Chondrocyte (in vitro differentiated cells): ENCODE data around the gene TFPI. TPM values are rescaled to one million over a fixed set of nuclear protein-coding genes. Genes with fewer than 3 reads are reported as not detected.

Experiments
- DNase-seq: peaks from one replicate; pipeline ENCODE4 v3.0.0; 2021; ENCODE audit warnings: mixed read lengths, low spot score
- H3K27ac Mint-ChIP-seq: one replicate; pipeline ENCODE4 v1.8.0; 2021; ENCODE audit warnings: mild to moderate bottlenecking, moderate library complexity, mixed read lengths; ENCODE audit not compliant: unreplicated experiment
- H3K27me3 Mint-ChIP-seq: 2 replicates; pipeline ENCODE4 v1.8.0; 2021; ENCODE audit warnings: low read depth, mixed read lengths
- H3K36me3 Mint-ChIP-seq: 2 replicates; pipeline ENCODE4 v1.8.0; 2021; ENCODE audit warnings: low read depth, mixed read lengths
- H3K4me1 Mint-ChIP-seq: 2 replicates; pipeline ENCODE4 v1.8.0; 2021; ENCODE audit warnings: low read depth, mild to moderate bottlenecking, mixed read lengths
- H3K4me3 Mint-ChIP-seq: one replicate; pipeline ENCODE4 v1.8.0; 2021; ENCODE audit warnings: mild to moderate bottlenecking, moderate library complexity, mixed read lengths; ENCODE audit not compliant: unreplicated experiment
- H3K9me3 Mint-ChIP-seq: 2 replicates; pipeline ENCODE4 v1.8.0; 2021; ENCODE audit warnings: low read depth, mixed read lengths
- CTCF ChIP-seq: fragments of 200-600 bp; sonication (generic); IDR thresholded peaks from 2 replicates; pipeline ENCODE4 v1.5.0; 2021; ENCODE audit warnings: antibody characterized with exemption, mild to moderate bottlenecking, moderate library complexity
- total RNA-seq: library from RNA; stranded (reverse); gene quantifications from 3 replicates; pipeline ENCODE4 v1.2.1, GENCODE V29; 2021

Gene TFPI
- total RNA-seq, 1 donor from 2014 or later = 161 TPM

- Mint-ChIP-seq H3K9me3 (no peaks in the 10 kb centered on the region), H3K4me3 (no peak overlapping the region), H3K27ac (peak overlapping the region; percentile 87), H3K4me1 (peaks cover 79% of the 10 kb centered on the region), H3K36me3 (peaks cover 6% of the 10 kb centered on the region), H3K27me3 (no peaks in the 10 kb centered on the region)
- no peak for DNase-seq
- no peak for TF ChIP-seq CTCF
Observed at GRCh38 chr2:187548656-187549055, 5.6 kb downstream of the TFPI start.

- no peak for DNase-seq
Observed at GRCh38 chr2:187547353-187547979, 6.8 kb downstream of the TFPI start.

GRCh38 chr2:187546762-187547333, 7.4 kb downstream of the TFPI start:
- Mint-ChIP-seq H3K27me3 (no peaks in the 10 kb centered on the region), H3K27ac (peak overlapping the region; percentile 86), H3K4me3 (no peak overlapping the region), H3K4me1 (peaks cover 89% of the 10 kb centered on the region), H3K9me3 (no peaks in the 10 kb centered on the region), H3K36me3 (peaks cover 7% of the 10 kb centered on the region)
- no peak for DNase-seq
- no peak for TF ChIP-seq CTCF

More at GRCh38 chr2:187547353-187547979, 6.8 kb downstream of the TFPI start:
- TF ChIP-seq CTCF = no peak
- Mint-ChIP-seq H3K4me1 (peaks cover 86% of the 10 kb centered on the region), H3K27ac (peak overlapping the region; percentile 86), H3K27me3 (no peaks in the 10 kb centered on the region), H3K36me3 (peaks cover 7% of the 10 kb centered on the region), H3K9me3 (no peaks in the 10 kb centered on the region), H3K4me3 (peak overlapping the region; percentile 11)

- Mint-ChIP-seq H3K27ac (peak overlapping the region; percentile 29), H3K36me3 (peaks cover 5% of the 10 kb centered on the region), H3K9me3 (no peaks in the 10 kb centered on the region), H3K4me1 (peaks cover 89% of the 10 kb centered on the region), H3K27me3 (no peaks in the 10 kb centered on the region), H3K4me3 (no peak overlapping the region)
- no peak for DNase-seq
- TF ChIP-seq CTCF = no peak
Observed at GRCh38 chr2:187545238-187545751, 8.9 kb downstream of the TFPI start.

- H3K27ac Mint-ChIP-seq = peak overlapping the region; percentile 93
- peaks cover 8% of the 10 kb centered on the region for H3K36me3 Mint-ChIP-seq
- no peaks in the 10 kb centered on the region for H3K27me3 Mint-ChIP-seq
- TF ChIP-seq CTCF = no peak
- H3K4me1 Mint-ChIP-seq = peaks cover 89% of the 10 kb centered on the region
- no peaks in the 10 kb centered on the region for H3K9me3 Mint-ChIP-seq
- H3K4me3 Mint-ChIP-seq = no peak overlapping the region
- no peak for DNase-seq
Observed at GRCh38 chr2:187544371-187545080, 9.7 kb downstream of the TFPI start.
